K562 (cell line): Measurements from ENCODE around the gene SSU72. TPM values are rescaled to one million over a fixed set of nuclear protein-coding genes. Genes with fewer than 3 reads are reported as not detected.

Source experiments
- CBFB ChIP-seq: sonication (generic); formaldehyde crosslinking; IDR thresholded peaks from 2 replicates; pipeline ENCODE4 v1.4.0; 2020; ENCODE audit warnings: mild to moderate bottlenecking, missing genetic modification reagents
- DIDO1 ChIP-seq: fragments of 450-650 bp; IDR thresholded peaks from 2 replicates; pipeline ENCODE4 v1.6.1; 2016; ENCODE audit warnings: low read depth, missing biosample characterization, missing genetic modification characterization
- HLTF ChIP-seq: fragments of 450-650 bp; IDR thresholded peaks from 2 replicates; pipeline ENCODE4 v1.6.1; 2016
- HMGN3 ChIP-seq: IDR thresholded peaks from 2 replicates; pipeline ENCODE4 v1.6.1; 2011; ENCODE audit warnings: borderline replicate concordance, low read depth, mild to moderate bottlenecking, mixed read lengths, low read length; ENCODE audit not compliant: insufficient read length; ENCODE audit errors: extremely low read depth
- HSF4 ChIP-seq: fragments of 250-450 bp; sonication (Bioruptor Pico); IDR thresholded peaks from 2 replicates; pipeline ENCODE4 v2.1.2; 2022; ENCODE audit warnings: mild to moderate bottlenecking, moderate library complexity, borderline replicate concordance
- KDM1A ChIP-seq, 2 experiments: fragments of 450-650 bp; IDR thresholded peaks; 2 replicates each; pipeline ENCODE4 v1.6.1; 2016; ENCODE audit warnings: mild to moderate bottlenecking in 2 of 2
- KLF16 ChIP-seq: IDR thresholded peaks from 2 replicates; pipeline ENCODE4 v1.6.1; 2016; ENCODE audit warnings: antibody characterized with exemption
- MYNN ChIP-seq, 2 experiments: sonication (generic); formaldehyde crosslinking in 1 of 2; IDR thresholded peaks; 2 replicates each; pipeline versions ENCODE4 v1.5.0 to v1.6.1; 2016 to 2020; ENCODE audit warnings: antibody characterized with exemption in 1 of 2, missing genetic modification reagents in 1 of 2
- NFE2 ChIP-seq: IDR thresholded peaks from 2 replicates; pipeline ENCODE4 v1.6.1; 2014; ENCODE audit warnings: antibody characterized with exemption, low read depth
- RBM25 ChIP-seq: fragments of 200-400 bp; formaldehyde crosslinking; IDR thresholded peaks from 2 replicates; pipeline ENCODE4 v1.6.1; 2018; ENCODE audit warnings: low read length, low read depth, moderate library complexity; ENCODE audit not compliant: severe bottlenecking
- SMAD1 ChIP-seq: fragments of 150-350 bp; IDR thresholded peaks from 2 replicates; pipeline ENCODE4 v1.6.1; 2014; ENCODE audit warnings: low read length, low read depth; ENCODE audit not compliant: partially characterized antibody
- TAF9B ChIP-seq: fragments of 450-650 bp; IDR thresholded peaks from 2 replicates; pipeline ENCODE4 v1.6.1; 2018; ENCODE audit warnings: mild to moderate bottlenecking; ENCODE audit not compliant: partially characterized antibody
- TFAM ChIP-seq: fragments of 250-450 bp; sonication (Bioruptor Pico); conservative IDR thresholded peaks from 2 replicates; pipeline ENCODE4 v1.5.0; 2021; ENCODE audit warnings: mild to moderate bottlenecking, moderate library complexity
- ZKSCAN1 ChIP-seq: fragments of 150-350 bp; IDR thresholded peaks from 2 replicates; pipeline ENCODE4 v1.6.1; 2016; ENCODE audit warnings: low read depth, low read length
- ZNF140 ChIP-seq: fragments of 250-450 bp; sonication (Bioruptor Pico); IDR thresholded peaks from 2 replicates; pipeline ENCODE4 v1.8.0; 2021; ENCODE audit warnings: moderate library complexity, mild to moderate bottlenecking, inconsistent platforms
- ZNF143 ChIP-seq: sonication (generic); formaldehyde crosslinking; IDR thresholded peaks from 2 replicates; pipeline ENCODE4 v1.9.0; 2022; ENCODE audit warnings: mild to moderate bottlenecking, missing genetic modification reagents
- ZNF175 ChIP-seq: fragments of 200-800 bp; sonication (Bioruptor generic); IDR thresholded peaks from 2 replicates; pipeline ENCODE4 v1.6.1; 2016; ENCODE audit warnings: low read depth, mild to moderate bottlenecking, missing genetic modification characterization, missing compliant biosample characterization
- ZNF23 ChIP-seq: fragments of 250-450 bp; sonication (Bioruptor Pico); IDR thresholded peaks from 2 replicates; pipeline ENCODE4 v1.4.0; 2020; ENCODE audit warnings: mild to moderate bottlenecking
- ZZZ3 ChIP-seq: fragments of 450-650 bp; IDR thresholded peaks from 2 replicates; pipeline ENCODE4 v1.6.1; 2016; ENCODE audit warnings: antibody characterized with exemption, mild to moderate bottlenecking, moderate library complexity
- polyA plus RNA-seq, 8 experiments: library from polyadenylated mRNA; depleted of rRNA in 4 of 8; stranded (reverse) in 5 of 8; unstranded in 3 of 8; fragments of >200 nt; fragmentation: Nextera tagmentation in 2 of 8; fragmentation: Illumina TruSeq in 1 of 8; extraction: Ambion mirVana in 2 of 8; extraction: Trizol in 1 of 8; gene quantifications; 2 replicates each; pipeline versions ENCODE4 v1.2.1 to v1.2.3, GENCODE V29; 2011 to 2014; ENCODE audit warnings: inconsistent platforms in 1 of 8, missing spikeins in 1 of 8
- total RNA-seq, 7 experiments: library from RNA; depleted of rRNA in 6 of 7; stranded (reverse); fragments of >200 nt in 6 of 7; fragmentation: Illumina TruSeq in 2 of 7; extraction: Trizol in 2 of 7; gene quantifications; 2 replicates each; pipeline versions ENCODE4 v1.2.1 to v1.2.3, GENCODE V29; 2011 to 2021; ENCODE audit warnings: low replicate concordance in 1 of 7
- TF ChIP-seq, protein P1 (sequence below), 3 experiments: fragments of 200-800 bp in 1 of 3; sonication (Bioruptor generic) in 1 of 3; sonication (generic) in 1 of 3; formaldehyde crosslinking in 1 of 3; IDR thresholded peaks; 2 replicates each; pipeline versions ENCODE4 v1.6.1 to v1.8.0; 2016 to 2022; ENCODE audit warnings: mild to moderate bottlenecking in 2 of 3, missing compliant biosample characterization in 2 of 3, missing genetic modification characterization in 2 of 3, missing genetic modification reagents in 1 of 3
- TF ChIP-seq, protein P2 (sequence below): fragments of 450-650 bp; IDR thresholded peaks from 2 replicates; pipeline ENCODE4 v1.6.1; 2018; ENCODE audit not compliant: partially characterized antibody
- TF ChIP-seq, protein P3 (sequence below): sonication (generic); formaldehyde crosslinking; IDR thresholded peaks from 2 replicates; pipeline ENCODE4 v1.8.1; 2023; ENCODE audit warnings: mild to moderate bottlenecking, missing genetic modification reagents

SSU72 gene
- total and polyA plus RNA-seq, 9 of the 15 experiments (the other 6 are each of a cell fraction or from before 2014, with no cell fraction given), result 70.8 to 201 (median 94.6) TPM

DNA sequence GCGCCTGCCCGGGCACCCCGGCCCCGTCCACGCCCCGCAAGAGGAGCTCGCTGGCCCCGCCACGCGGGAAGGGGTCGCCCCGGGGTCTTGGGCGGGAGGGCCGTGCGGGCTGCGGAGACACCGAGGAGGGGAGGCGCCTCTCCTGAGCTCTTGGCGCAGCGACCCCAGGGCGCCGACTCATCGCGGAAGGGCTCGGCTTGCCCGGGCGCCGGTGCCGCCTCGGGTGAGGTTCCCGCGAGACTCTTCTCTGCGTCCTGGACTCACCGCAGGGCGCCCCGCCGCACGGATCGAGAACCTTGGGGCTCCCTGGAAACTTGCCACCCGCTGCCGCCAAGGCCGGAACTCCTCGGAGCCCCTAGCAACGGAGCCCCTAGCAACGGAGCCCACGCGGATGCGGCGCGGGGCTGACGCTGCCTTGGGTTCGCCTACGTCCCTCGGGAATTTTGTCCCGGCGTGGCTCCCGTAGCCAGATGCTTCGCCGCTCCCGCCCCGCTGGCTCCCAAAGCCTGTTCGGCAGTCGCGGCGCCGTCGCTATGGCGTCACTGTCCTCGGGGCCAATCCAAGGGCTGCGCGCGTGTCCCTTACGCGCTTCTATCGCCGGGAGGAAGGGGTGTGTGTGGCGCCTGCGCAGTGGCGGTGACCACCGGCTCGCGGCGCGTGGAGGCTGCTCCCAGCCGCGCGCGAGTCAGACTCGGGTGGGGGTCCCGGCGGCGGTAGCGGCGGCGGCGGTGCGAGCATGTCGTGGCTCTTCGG is 63.0 kb downstream of the SSU72 start, which contains the start of gene ATAD3A (continued):
- TF ChIP-seq, protein P1, sequence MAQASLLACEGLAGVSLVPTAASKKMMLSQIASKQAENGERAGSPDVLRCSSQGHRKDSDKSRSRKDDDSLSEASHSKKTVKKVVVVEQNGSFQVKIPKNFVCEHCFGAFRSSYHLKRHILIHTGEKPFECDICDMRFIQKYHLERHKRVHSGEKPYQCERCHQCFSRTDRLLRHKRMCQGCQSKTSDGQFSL (CRISPR knock-in tag; IDR thresholded peaks at IDR 0.05), result no peak
- TF ChIP-seq, protein P1 (tag; IDR thresholded peaks at IDR 0.05), result no peak
- TF ChIP-seq MYNN (IDR thresholded peaks at IDR 0.05) (no peak), MYNN (CRISPR knock-in tag; IDR thresholded peaks at IDR 0.05) (no peak), HSF4 (CRISPR knock-in tag) (no peak), KLF16 (peak; percentile 69), CBFB (CRISPR knock-in tag) (peak; percentile 96), RBM25 (peak; percentile 98), DIDO1 (peak; percentile 77; the same call in 1 of the 2 replicates), TAF9B (peak; percentile 63), ZNF140 (CRISPR knock-in tag) (no peak), SMAD1 (peak; percentile 47), TFAM (CRISPR knock-in tag) (no peak), ZNF143 (CRISPR knock-in tag) (no peak), ZKSCAN1 (peak; percentile 49; the same call in 1 of the 2 replicates), ZNF175 (CRISPR knock-in tag) (no peak), HLTF (peak; percentile 72; the same call in 1 of the 2 replicates), ZZZ3 (peak; percentile 86), ZNF23 (CRISPR knock-in tag) (no peak), NFE2 (peak; percentile 46; the same call in 1 of the 2 replicates), KDM1A (IDR thresholded peaks at IDR 0.05) (no peak), HMGN3 (peak; percentile 25)
- TF ChIP-seq, protein P2, sequence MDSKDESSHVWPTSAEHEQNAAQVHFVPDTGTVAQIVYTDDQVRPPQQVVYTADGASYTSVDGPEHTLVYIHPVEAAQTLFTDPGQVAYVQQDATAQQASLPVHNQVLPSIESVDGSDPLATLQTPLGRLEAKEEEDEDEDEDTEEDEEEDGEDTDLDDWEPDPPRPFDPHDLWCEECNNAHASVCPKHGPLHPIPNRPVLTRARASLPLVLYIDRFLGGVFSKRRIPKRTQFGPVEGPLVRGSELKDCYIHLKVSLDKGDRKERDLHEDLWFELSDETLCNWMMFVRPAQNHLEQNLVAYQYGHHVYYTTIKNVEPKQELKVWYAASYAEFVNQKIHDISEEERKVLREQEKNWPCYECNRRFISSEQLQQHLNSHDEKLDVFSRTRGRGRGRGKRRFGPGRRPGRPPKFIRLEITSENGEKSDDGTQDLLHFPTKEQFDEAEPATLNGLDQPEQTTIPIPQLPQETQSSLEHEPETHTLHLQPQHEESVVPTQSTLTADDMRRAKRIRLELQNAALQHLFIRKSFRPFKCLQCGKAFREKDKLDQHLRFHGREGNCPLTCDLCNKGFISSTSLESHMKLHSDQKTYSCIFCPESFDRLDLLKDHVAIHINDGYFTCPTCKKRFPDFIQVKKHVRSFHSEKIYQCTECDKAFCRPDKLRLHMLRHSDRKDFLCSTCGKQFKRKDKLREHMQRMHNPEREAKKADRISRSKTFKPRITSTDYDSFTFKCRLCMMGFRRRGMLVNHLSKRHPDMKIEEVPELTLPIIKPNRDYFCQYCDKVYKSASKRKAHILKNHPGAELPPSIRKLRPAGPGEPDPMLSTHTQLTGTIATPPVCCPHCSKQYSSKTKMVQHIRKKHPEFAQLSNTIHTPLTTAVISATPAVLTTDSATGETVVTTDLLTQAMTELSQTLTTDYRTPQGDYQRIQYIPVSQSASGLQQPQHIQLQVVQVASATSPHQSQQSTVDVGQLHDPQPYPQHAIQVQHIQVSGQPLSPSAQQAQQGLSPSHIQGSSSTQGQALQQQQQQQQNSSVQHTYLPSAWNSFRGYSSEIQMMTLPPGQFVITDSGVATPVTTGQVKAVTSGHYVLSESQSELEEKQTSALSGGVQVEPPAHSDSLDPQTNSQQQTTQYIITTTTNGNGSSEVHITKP, result peak; percentile 78
- TF ChIP-seq, protein P3, sequence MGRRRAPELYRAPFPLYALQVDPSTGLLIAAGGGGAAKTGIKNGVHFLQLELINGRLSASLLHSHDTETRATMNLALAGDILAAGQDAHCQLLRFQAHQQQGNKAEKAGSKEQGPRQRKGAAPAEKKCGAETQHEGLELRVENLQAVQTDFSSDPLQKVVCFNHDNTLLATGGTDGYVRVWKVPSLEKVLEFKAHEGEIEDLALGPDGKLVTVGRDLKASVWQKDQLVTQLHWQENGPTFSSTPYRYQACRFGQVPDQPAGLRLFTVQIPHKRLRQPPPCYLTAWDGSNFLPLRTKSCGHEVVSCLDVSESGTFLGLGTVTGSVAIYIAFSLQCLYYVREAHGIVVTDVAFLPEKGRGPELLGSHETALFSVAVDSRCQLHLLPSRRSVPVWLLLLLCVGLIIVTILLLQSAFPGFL (CRISPR knock-in tag), result 0 out of 2 replicates have a peak, but pooled peaks have one; percentile 27
